Measurements from ENCODE around the gene NOVA1. TPM values are rescaled to one million over a fixed set of nuclear protein-coding genes. Genes with fewer than 3 reads are reported as not detected.

Gene NOVA1
- total and polyA plus RNA-seq, 12 donors = 1.3 to 8.9 (median 3.4) TPM

GRCh38 chr14:26593357-26593756 is 4.5 kb downstream of the NOVA1 start:
- Histone ChIP-seq H3K9me3 (no peaks in the 10 kb centered on the region), H3K36me3 (no peaks in the 10 kb centered on the region), H3K27ac (no peak overlapping the region), H3K4me1 (peaks cover 0 to 10% (median 0%) of the 10 kb centered on the region in 9 donors), H3K27me3 (peaks cover 0 to 28% (median 0%) of the 10 kb centered on the region in 7 donors), H3K4me3 (no peak overlapping the region)
- ATAC-seq (no peak), DNase-seq (no peak)
- WGBS, 2 donors = 93 to 97% methylated on average over 4 of the region's 4 CpGs
- intact Hi-C loops (cut with DNase I) = loop anchor here in 1 of 10 donors (10.0 kb wide), 1 partner anchor 199 kb away; no protein-coding TSS in a partner anchor
- no peak for TF ChIP-seq CTCF (IDR thresholded peaks at IDR 0.05)

- ATAC-seq (no peak), DNase-seq (no peak)
- Histone ChIP-seq H3K27me3 (no peaks in the 10 kb centered on the region), H3K9me3 (no peaks in the 10 kb centered on the region), H3K4me3 (no peak overlapping the region), H3K4me1 (no peaks in the 10 kb centered on the region), H3K27ac (no peak overlapping the region), H3K36me3 (no peaks in the 10 kb centered on the region)
- no peak for TF ChIP-seq CTCF (IDR thresholded peaks at IDR 0.05)
- 85 to 97% methylated on average over 1 of the region's 1 CpG for WGBS, 2 donors
- intact Hi-C loops (cut with DNase I) = loop anchor here in 1 of 10 donors (10.0 kb wide), 1 partner anchor 195 kb away; no protein-coding TSS in a partner anchor
These were observed 7.9 kb downstream of the NOVA1 start for GRCh38 chr14:26589925-26590324.

- no peak overlapping the region for H3K27ac ChIP-seq
- no peaks in the 10 kb centered on the region for H3K27me3 ChIP-seq
- H3K4me3 ChIP-seq = no peak overlapping the region
- DNase-seq (no peak), ATAC-seq (no peak)
- no peak for TF ChIP-seq CTCF (IDR thresholded peaks at IDR 0.05)
- no peaks in the 10 kb centered on the region for H3K4me1 ChIP-seq
- H3K36me3 ChIP-seq = no peaks in the 10 kb centered on the region
- 57 to 74% methylated on average over 2 of the region's 2 CpGs for WGBS, 2 donors
- H3K9me3 ChIP-seq = no peaks in the 10 kb centered on the region
- intact Hi-C loops (cut with DNase I) = no loop called here
These were observed 20.1 kb downstream of the NOVA1 start for GRCh38 chr14:26577711-26578110.

- intact Hi-C loops (cut with DNase I) = no loop called here
- no peak for DNase-seq
- no peaks in the 10 kb centered on the region for H3K9me3 ChIP-seq
- no peak overlapping the region for H3K4me3 ChIP-seq
- no peak overlapping the region for H3K27ac ChIP-seq
- H3K27me3 ChIP-seq = no peaks in the 10 kb centered on the region
- H3K4me1 ChIP-seq = peaks cover 0 to 5% (median 0%) of the 10 kb centered on the region in 9 donors
- no peaks in the 10 kb centered on the region for H3K36me3 ChIP-seq
- WGBS, 2 donors = 70 to 81% methylated on average over 1 of the region's 1 CpG
- TF ChIP-seq CTCF (IDR thresholded peaks at IDR 0.05) = no peak
- no peak for ATAC-seq
These were observed 43.6 kb downstream of the NOVA1 start for GRCh38 chr14:26554069-26554772.
